ENCODE results near the gene TRAFD1.
"Not testable (repeated sequence)": the region's sequence is repeated elsewhere in the genome, so short reads cannot be mapped to it uniquely, and the experiment has no call there.

GRCh38 chr12:112102746-112103145 lies 22.6 kb upstream of the TRAFD1 start:
- TF ChIP-seq POLR2A (IDR thresholded peaks at IDR 0.05; ENCODE audit: low read depth, low read length); JUN (IDR thresholded peaks at IDR 0.05; ENCODE audit: borderline replicate concordance, insufficient read depth, insufficient read length, low read depth); EZH2 (IDR thresholded peaks at IDR 0.05; ENCODE audit: borderline replicate concordance, low read depth, low read length, severe bottlenecking); POLR2AphosphoS5 (IDR thresholded peaks at IDR 0.05; ENCODE audit: insufficient read depth, low read depth, low read length); MYC (IDR thresholded peaks at IDR 0.05; ENCODE audit: low read depth, low read length): not testable (repeated sequence)
- TF ChIP-seq, protein P1, sequence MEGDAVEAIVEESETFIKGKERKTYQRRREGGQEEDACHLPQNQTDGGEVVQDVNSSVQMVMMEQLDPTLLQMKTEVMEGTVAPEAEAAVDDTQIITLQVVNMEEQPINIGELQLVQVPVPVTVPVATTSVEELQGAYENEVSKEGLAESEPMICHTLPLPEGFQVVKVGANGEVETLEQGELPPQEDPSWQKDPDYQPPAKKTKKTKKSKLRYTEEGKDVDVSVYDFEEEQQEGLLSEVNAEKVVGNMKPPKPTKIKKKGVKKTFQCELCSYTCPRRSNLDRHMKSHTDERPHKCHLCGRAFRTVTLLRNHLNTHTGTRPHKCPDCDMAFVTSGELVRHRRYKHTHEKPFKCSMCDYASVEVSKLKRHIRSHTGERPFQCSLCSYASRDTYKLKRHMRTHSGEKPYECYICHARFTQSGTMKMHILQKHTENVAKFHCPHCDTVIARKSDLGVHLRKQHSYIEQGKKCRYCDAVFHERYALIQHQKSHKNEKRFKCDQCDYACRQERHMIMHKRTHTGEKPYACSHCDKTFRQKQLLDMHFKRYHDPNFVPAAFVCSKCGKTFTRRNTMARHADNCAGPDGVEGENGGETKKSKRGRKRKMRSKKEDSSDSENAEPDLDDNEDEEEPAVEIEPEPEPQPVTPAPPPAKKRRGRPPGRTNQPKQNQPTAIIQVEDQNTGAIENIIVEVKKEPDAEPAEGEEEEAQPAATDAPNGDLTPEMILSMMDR (IDR thresholded peaks at IDR 0.05; ENCODE audit: extremely low read depth in 1 of 2, insufficient read depth in 1 of 2, low read depth in 1 of 2, low read length in 2 of 2): not testable (repeated sequence)
